Stomach (tissue), 9 donors: Measurements from ENCODE around the gene DBF4B. TPM values are rescaled to one million over a fixed set of nuclear protein-coding genes. Genes with fewer than 3 reads are reported as not detected.

ENCODE experiments used
- DNase-seq, 2 donors: peaks; one replicate each; pipeline versions ENCODE4 v3.0.0 to v3.0.0-alpha.2; 2013 to 2019
- H3K27ac ChIP-seq, 5 donors: fragments of 200-600 bp in 4 of 5; sonication (generic) in 4 of 5; one replicate each; pipeline ENCODE4 v1.5.1; 2013 to 2019; ENCODE audit warnings: mild to moderate bottlenecking in 1 of 5, moderate library complexity in 1 of 5
- H3K27me3 ChIP-seq, 3 donors: fragments of 200-600 bp; sonication (generic); one replicate each; pipeline ENCODE4 v1.5.1; 2017 to 2019; ENCODE audit warnings: mixed run types in 1 of 3
- H3K36me3 ChIP-seq, 4 donors: fragments of 200-600 bp; sonication (generic); 1 replicate in 3 of 4; 2 replicates in 1 of 4; pipeline ENCODE4 v1.5.1; 2016 to 2019
- H3K4me1 ChIP-seq, 4 donors: fragments of 200-600 bp; sonication (generic); one replicate each; pipeline ENCODE4 v1.5.1; 2016 to 2019
- H3K4me3 ChIP-seq, 4 donors: fragments of 200-600 bp; sonication (generic) in 3 of 4; one replicate each; pipeline ENCODE4 v1.5.1; 2016 to 2019; ENCODE audit warnings: mild to moderate bottlenecking in 1 of 4
- H3K9me3 ChIP-seq, 4 donors: fragments of 200-600 bp; sonication (generic); one replicate each; pipeline ENCODE4 v1.5.1; 2016 to 2019
- CTCF ChIP-seq, 7 experiments: fragments of 450-650 bp in 4 of 7; fragments of 200-600 bp in 3 of 7; sonication (generic) in 3 of 7; IDR thresholded peaks; one replicate each; pipeline ENCODE4 v1.5.1; 2016 to 2019; ENCODE audit warnings: antibody characterized with exemption in 7 of 7, control low read depth in 2 of 7, mild to moderate bottlenecking in 1 of 7
- EP300 ChIP-seq: sonication (generic); formaldehyde crosslinking; IDR thresholded peaks from one replicate; pipeline ENCODE4 v1.6.1; 2017; ENCODE audit warnings: antibody characterized with exemption
- POLR2A ChIP-seq, 4 donors: fragments of 450-650 bp; IDR thresholded peaks; one replicate each; pipeline ENCODE4 v1.6.1; 2016; ENCODE audit warnings: antibody characterized with exemption in 4 of 4, control low read depth in 2 of 4, mild to moderate bottlenecking in 1 of 4, moderate library complexity in 1 of 4
- POLR2AphosphoS5 ChIP-seq, 3 donors: sonication (generic); formaldehyde crosslinking; IDR thresholded peaks; one replicate each; pipeline ENCODE4 v1.6.1; 2016; ENCODE audit warnings: antibody characterized with exemption in 3 of 3
- WGBS, 5 donors: extraction: QIAGEN DNeasy Blood & Tissue Kit in 3 of 5; methylation state at CpG; one replicate each; pipeline versions ENCODE4 v1.1.5 to v1.1.7; 2013 to 2018; 5-methylcytosine and 5-hydroxymethylcytosine counted together
- intact Hi-C: fragments of 100-400 bp; cut with DNase I; formaldehyde crosslinking; loops from one replicate; pipeline ENCODE4 v1.15.1; 2023; ENCODE audit warnings: low total_unique reads
- polyA plus RNA-seq, 3 donors: library from polyadenylated mRNA; stranded (reverse); fragments of 200-250 nt; gene quantifications; one replicate each; pipeline ENCODE4 v1.2.3, GENCODE V29; 2013
- total RNA-seq, 5 donors: library from RNA; depleted of rRNA; stranded (reverse); fragments of >200 nt; gene quantifications; one replicate each; pipeline versions ENCODE4 v1.1.0 to v1.2.3, GENCODE V29; 2014 to 2016
- donor health status: healthy with polysubstance abuse.
- donor health status: Bipolar disorder and iron deficiency.
- donor health status: healthy.

The DBF4B gene
- total and polyA plus RNA-seq, 8 donors: 0.76 to 5.0 (median 2.2) TPM; not detected in 1

GRCh38 chr17:44733753-44734152, 25.3 kb downstream of the DBF4B start:
- WGBS, 5 donors: 77 to 83% (median 79%) methylated on average over 5 of the region's 5 CpGs
- no peaks in the 10 kb centered on the region for H3K27me3 ChIP-seq
- no peak overlapping the region for H3K27ac ChIP-seq
- peaks cover 5 to 58% (median 26%) of the 10 kb centered on the region in 4 donors for H3K36me3 ChIP-seq
- TF ChIP-seq CTCF (IDR thresholded peaks at IDR 0.05) (no peak), POLR2AphosphoS5 (IDR thresholded peaks at IDR 0.05) (no peak), POLR2A (IDR thresholded peaks at IDR 0.05) (no peak), EP300 (no peak)
- H3K9me3 ChIP-seq: no peaks in the 10 kb centered on the region
- intact Hi-C loops: no loop called here
- no peaks in the 10 kb centered on the region for H3K4me1 ChIP-seq
- no peak for DNase-seq
- no peak overlapping the region for H3K4me3 ChIP-seq

DNA sequence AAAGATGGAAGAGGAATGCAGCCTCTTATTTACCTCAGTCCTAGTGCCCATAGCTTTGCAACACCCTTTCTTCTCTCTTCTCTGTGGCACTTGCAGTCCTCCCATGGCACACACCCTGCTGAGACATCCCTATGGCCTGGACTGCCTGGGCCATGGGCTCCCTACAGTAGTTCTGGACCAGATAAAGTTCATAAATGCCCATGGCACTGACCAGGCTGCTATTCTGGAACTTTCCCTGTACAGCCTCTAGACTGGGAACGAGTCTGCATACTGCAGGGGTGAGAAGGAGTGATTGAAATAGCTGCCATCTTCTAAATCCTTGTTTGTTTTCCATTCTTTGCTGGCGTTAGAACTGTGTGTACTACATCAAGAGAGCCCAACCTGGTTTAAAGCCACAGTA, 25.8 kb downstream of the DBF4B start:
- Histone ChIP-seq H3K4me3 (no peak overlapping the region), H3K36me3 (peaks cover 5 to 55% (median 27%) of the 10 kb centered on the region in 4 donors), H3K27ac (no peak overlapping the region), H3K4me1 (no peaks in the 10 kb centered on the region), H3K9me3 (no peaks in the 10 kb centered on the region), H3K27me3 (no peaks in the 10 kb centered on the region)
- 74 to 83% (median 82%) methylated on average over 2 of the region's 2 CpGs for WGBS, 5 donors
- intact Hi-C loops: no loop called here
- TF ChIP-seq CTCF (IDR thresholded peaks at IDR 0.05): no peak
- TF ChIP-seq POLR2A (IDR thresholded peaks at IDR 0.05): no peak
- no peak for TF ChIP-seq POLR2AphosphoS5 (IDR thresholded peaks at IDR 0.05)
- no peak for TF ChIP-seq EP300
- no peak for DNase-seq

- Histone ChIP-seq H3K4me3 (no peak overlapping the region), H3K4me1 (no peaks in the 10 kb centered on the region), H3K36me3 (peaks cover 0 to 46% (median 17%) of the 10 kb centered on the region in 4 donors), H3K27me3 (no peaks in the 10 kb centered on the region), H3K27ac (no peak overlapping the region), H3K9me3 (no peaks in the 10 kb centered on the region)
- DNase-seq: no peak
- intact Hi-C loops: no loop called here
- no peak for TF ChIP-seq EP300
- no peak for TF ChIP-seq POLR2AphosphoS5 (IDR thresholded peaks at IDR 0.05)
- TF ChIP-seq POLR2A (IDR thresholded peaks at IDR 0.05): no peak
- TF ChIP-seq CTCF (IDR thresholded peaks at IDR 0.05): no peak
- 84 to 94% (median 88%) methylated on average over 12 of the region's 12 CpGs for WGBS, 5 donors
Observed at GRCh38 chr17:44736551-44737240, 28.2 kb downstream of the DBF4B start.

- no peaks in the 10 kb centered on the region for H3K27me3 ChIP-seq
- DNase-seq: no peak
- no peak overlapping the region for H3K4me3 ChIP-seq
- H3K9me3 ChIP-seq: no peaks in the 10 kb centered on the region
- TF ChIP-seq CTCF (IDR thresholded peaks at IDR 0.05): no peak
- no peak for TF ChIP-seq POLR2AphosphoS5 (IDR thresholded peaks at IDR 0.05)
- TF ChIP-seq POLR2A (IDR thresholded peaks at IDR 0.05): no peak
- TF ChIP-seq EP300: no peak
- no peak overlapping the region for H3K27ac ChIP-seq
- H3K36me3 ChIP-seq: peaks cover 0 to 46% (median 17%) of the 10 kb centered on the region in 4 donors
- WGBS, 5 donors: 88 to 95% (median 90%) methylated on average over 3 of the region's 3 CpGs
- intact Hi-C loops: no loop called here
- no peaks in the 10 kb centered on the region for H3K4me1 ChIP-seq
Observed at GRCh38 chr17:44738214-44738906, 29.9 kb downstream of the DBF4B start.
